ENCODE results near the gene CFH.
"Not testable (repeated sequence)": the region's sequence is repeated elsewhere in the genome, so short reads cannot be mapped to it uniquely, and the experiment has no call there.

CFH gene

DNA sequence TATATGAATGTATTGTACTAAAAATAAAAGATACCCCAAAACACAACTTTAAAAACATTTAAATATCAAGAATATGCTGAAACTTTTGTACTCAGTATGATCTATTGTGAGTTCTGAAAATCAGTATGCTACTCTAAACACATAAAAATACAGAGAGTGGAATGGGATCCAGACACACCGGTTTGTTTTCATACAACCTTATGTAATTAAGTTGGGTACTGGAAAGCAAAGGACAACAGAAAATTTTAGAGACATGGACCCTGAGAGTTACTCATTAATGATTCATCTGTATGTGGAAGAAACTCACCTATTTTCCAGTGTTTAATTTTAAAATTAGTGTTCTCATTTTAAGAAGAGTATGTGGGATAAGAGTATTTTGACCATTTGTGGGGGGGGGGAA is 121.9 kb downstream of the CFH start:
- no peak for DNase-seq

DNA sequence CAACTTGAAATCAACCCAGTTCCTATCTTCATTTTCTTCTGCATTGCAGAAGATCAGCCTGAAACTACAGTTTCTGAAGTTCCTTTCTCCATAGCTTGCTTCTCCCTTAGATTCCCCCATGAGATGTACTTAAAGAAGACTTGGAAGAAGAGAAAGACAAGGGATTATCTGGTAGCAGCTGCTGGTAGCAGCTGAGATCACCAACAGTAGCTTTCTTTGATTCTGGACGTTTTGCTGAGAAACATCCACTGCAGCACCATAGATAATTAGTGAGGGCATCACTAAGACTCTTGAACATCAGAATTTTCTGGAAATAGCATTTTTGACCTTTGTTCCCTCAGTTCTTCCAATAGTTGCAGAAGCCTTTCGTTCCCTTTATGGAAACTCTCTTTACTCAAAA is 122.3 kb downstream of the CFH start:
- DNase-seq = no peak

DNA sequence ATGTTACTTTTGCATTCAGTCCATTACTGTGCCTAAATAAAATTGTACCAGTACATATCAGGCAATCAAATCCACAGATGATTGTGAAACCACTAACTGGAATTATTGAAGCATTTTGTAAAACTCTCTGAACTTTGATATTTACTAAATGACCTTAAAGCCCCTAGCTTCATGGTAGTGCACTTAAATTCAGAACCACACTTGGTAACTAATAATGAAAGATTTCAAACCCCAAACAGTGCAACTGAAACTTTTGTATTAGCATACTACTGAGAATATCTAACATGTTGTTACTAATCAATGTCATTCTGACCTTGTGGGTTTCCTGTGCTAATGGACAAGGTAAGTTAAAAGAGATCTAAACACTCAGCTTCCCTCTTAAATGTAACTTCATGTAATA is 122.8 kb downstream of the CFH start, which contains the start of gene CFHR3:
CFHR3 (plus strand) TSS at position 238 of the 400 bp plus-strand sequence; CDS start at position 285, 47 bp downstream.
- no peak for DNase-seq

DNA sequence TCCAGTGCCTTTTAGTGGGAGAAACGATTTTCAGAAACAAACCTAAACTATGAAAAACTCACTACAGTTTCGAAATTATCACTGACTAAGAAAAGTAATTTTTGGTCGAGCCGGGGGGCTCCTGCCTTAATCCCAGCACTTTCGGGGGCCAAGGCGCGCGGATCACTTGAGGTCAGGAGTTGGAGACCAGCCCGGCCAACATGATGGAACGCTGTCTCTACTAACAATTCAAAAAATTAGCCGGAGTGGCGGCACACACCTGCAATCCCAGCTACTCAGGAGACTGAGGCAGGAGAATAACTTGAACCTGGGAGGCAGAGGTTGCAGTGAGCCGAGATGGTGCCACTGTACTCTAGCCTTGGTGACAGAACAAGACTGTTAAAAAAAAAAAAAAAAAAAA is 125.8 kb downstream of the CFH start:
- no peak for DNase-seq

DNA sequence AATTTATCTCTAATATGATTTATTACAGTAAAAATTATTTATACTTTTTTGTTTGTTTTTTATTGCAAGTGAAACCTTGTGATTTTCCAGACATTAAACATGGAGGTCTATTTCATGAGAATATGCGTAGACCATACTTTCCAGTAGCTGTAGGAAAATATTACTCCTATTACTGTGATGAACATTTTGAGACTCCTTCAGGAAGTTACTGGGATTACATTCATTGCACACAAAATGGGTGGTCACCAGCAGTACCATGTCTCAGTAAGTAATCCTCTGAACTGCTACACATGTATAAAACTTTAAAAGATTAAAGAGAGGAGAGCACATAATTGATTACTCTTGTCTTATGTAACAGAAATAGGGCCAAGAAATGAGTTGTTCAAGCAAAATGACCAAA is 127.2 kb downstream of the CFH start:
- no peak for DNase-seq

DNA sequence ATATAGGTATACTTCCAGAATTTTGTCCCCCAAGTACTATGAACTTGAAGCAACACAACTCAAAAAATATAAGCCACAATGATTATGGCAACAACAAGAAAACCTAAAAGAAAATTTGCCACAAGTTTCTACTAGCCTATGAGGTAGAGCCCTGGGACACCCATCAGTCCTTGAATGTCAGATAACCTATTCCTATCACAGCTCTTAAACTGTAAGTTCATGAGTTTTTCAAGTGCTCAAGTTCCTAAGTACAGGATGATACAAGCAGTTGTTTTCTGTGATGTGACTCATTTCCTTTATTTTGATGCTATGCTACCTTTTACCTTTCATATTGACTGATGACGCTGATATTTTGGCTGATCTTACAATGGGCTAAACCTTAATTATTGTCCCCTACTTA is 139.4 kb downstream of the CFH start:
- not testable (repeated sequence) for DNase-seq

DNA sequence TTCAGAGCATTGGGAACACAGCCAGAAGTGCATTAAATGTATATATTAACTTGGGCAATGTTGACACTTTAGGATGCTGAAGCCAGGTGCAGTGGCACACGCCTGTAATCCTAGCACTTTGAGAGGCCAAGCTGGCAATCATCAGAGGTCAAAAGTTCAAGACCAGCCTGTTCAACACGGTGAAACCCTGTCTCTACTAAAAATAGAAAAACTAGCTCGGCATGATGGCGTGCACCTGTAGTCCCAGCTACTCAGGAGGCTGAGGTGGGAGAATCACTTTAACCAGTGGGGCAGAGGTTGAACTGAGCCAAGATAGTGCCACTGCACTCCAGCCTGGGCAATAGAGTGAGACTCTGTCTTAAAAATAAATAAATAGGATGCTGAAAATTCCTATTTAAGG is 142.3 kb downstream of the CFH start:
- DNase-seq = not testable (repeated sequence)

Measured in activated CD4-positive, CD25-positive, alpha-beta regulatory T cell treated with anti-CD3 and anti-CD28 coated beads, Interleukin-2, amount 50 U/mL, for 72 hours (primary cell).